ENCODE measurements around the gene PCF11.
A peak's percentile ranks its signal among the peaks of the same experiment; 100 is the strongest.
"Not testable (repeated sequence)": the region's sequence is repeated elsewhere in the genome, so short reads cannot be mapped to it uniquely, and the experiment has no call there.

Gene PCF11

GRCh38 chr11:83192606-83193245 is 35.8 kb downstream of the PCF11 start:
- DNase-seq (ENCODE audit: low spot score), result no peak
- Mint-ChIP-seq H3K27me3 (ENCODE audit: low read depth) (no peaks in the 10 kb centered on the region), H3K36me3 (ENCODE audit: low read depth) (peaks cover 18% of the 10 kb centered on the region), H3K4me3 (peak overlapping the region; percentile 99), H3K4me1 (ENCODE audit: low read depth) (peaks cover 22% of the 10 kb centered on the region), H3K9me3 (no peaks in the 10 kb centered on the region), H3K27ac (peak overlapping the region; percentile 95)

- Mint-ChIP-seq H3K27me3 (ENCODE audit: low read depth) (no peaks in the 10 kb centered on the region), H3K4me1 (ENCODE audit: low read depth) (peaks cover 22% of the 10 kb centered on the region), H3K36me3 (ENCODE audit: low read depth) (peaks cover 18% of the 10 kb centered on the region), H3K9me3 (no peaks in the 10 kb centered on the region), H3K4me3 (peak within 1 kb of the TSS; percentile 99), H3K27ac (peak within 1 kb of the TSS; percentile 95)
- peak; percentile 89 for DNase-seq (ENCODE audit: low spot score)
Observed at GRCh38 chr11:83193315-83194280, 36.7 kb downstream of the PCF11 start, which contains the start of gene ANKRD42. ANKRD42 (plus strand) TSS chr11:83193712; CDS start chr11:83194671, 959 bp downstream.

- Mint-ChIP-seq H3K4me1 (ENCODE audit: low read depth) (peaks cover 22% of the 10 kb centered on the region), H3K36me3 (ENCODE audit: low read depth) (peaks cover 15% of the 10 kb centered on the region)
Observed at GRCh38 chr11:83194281-83195142, 37.6 kb downstream of the PCF11 start.

GRCh38 chr11:83195143-83195466 is 38.2 kb downstream of the PCF11 start:
- Mint-ChIP-seq H3K4me1 (ENCODE audit: low read depth) (peaks cover 22% of the 10 kb centered on the region), H3K36me3 (ENCODE audit: low read depth) (peaks cover 13% of the 10 kb centered on the region), H3K27ac (peak overlapping the region; percentile 95), H3K9me3 (no peaks in the 10 kb centered on the region), H3K4me3 (peak overlapping the region; percentile 99), H3K27me3 (ENCODE audit: low read depth) (no peaks in the 10 kb centered on the region)
- no peak for DNase-seq (ENCODE audit: low spot score)

More at GRCh38 chr11:83194281-83195142, 37.6 kb downstream of the PCF11 start:
- Mint-ChIP-seq H3K27ac (peak overlapping the region; percentile 95), H3K27me3 (ENCODE audit: low read depth) (no peaks in the 10 kb centered on the region), H3K9me3 (no peaks in the 10 kb centered on the region), H3K4me3 (peak overlapping the region; percentile 99)
- peak; percentile 57 for DNase-seq (ENCODE audit: low spot score)

- peaks cover 10% of the 10 kb centered on the region for H3K36me3 Mint-ChIP-seq (ENCODE audit: low read depth)
- H3K27me3 Mint-ChIP-seq (ENCODE audit: low read depth), result no peaks in the 10 kb centered on the region
- no peak overlapping the region for H3K27ac Mint-ChIP-seq
- H3K4me1 Mint-ChIP-seq (ENCODE audit: low read depth), result peaks cover 22% of the 10 kb centered on the region
- no peak for DNase-seq (ENCODE audit: low spot score)
- peak overlapping the region; percentile 16 for H3K4me3 Mint-ChIP-seq
- no peaks in the 10 kb centered on the region for H3K9me3 Mint-ChIP-seq
Observed at GRCh38 chr11:83195649-83196048, 38.7 kb downstream of the PCF11 start.

- DNase-seq (ENCODE audit: low spot score), result no peak
- H3K4me3 Mint-ChIP-seq, result no peak overlapping the region
- no peaks in the 10 kb centered on the region for H3K36me3 Mint-ChIP-seq (ENCODE audit: low read depth)
- no peak overlapping the region for H3K27ac Mint-ChIP-seq
- H3K9me3 Mint-ChIP-seq, result no peaks in the 10 kb centered on the region
- peaks cover 4% of the 10 kb centered on the region for H3K4me1 Mint-ChIP-seq (ENCODE audit: low read depth)
- H3K27me3 Mint-ChIP-seq (ENCODE audit: low read depth), result no peaks in the 10 kb centered on the region
Observed at GRCh38 chr11:83200035-83200434, 43.1 kb downstream of the PCF11 start.

- DNase-seq (ENCODE audit: low spot score), result no peak
- Mint-ChIP-seq H3K4me1 (ENCODE audit: low read depth) (no peaks in the 10 kb centered on the region), H3K36me3 (ENCODE audit: low read depth) (no peaks in the 10 kb centered on the region), H3K9me3 (no peaks in the 10 kb centered on the region), H3K27ac (no peak overlapping the region), H3K4me3 (no peak overlapping the region), H3K27me3 (ENCODE audit: low read depth) (no peaks in the 10 kb centered on the region)
Observed at GRCh38 chr11:83205608-83206185, 48.8 kb downstream of the PCF11 start.

- H3K27me3 Mint-ChIP-seq (ENCODE audit: low read depth), result no peaks in the 10 kb centered on the region
Observed at GRCh38 chr11:83206221-83206620, 49.3 kb downstream of the PCF11 start.

GRCh38 chr11:83206771-83207382 is 49.9 kb downstream of the PCF11 start:
- not testable (repeated sequence) for DNase-seq (ENCODE audit: low spot score); H3K4me3 Mint-ChIP-seq; H3K27ac Mint-ChIP-seq; H3K27me3 Mint-ChIP-seq (ENCODE audit: low read depth); H3K9me3 Mint-ChIP-seq; H3K4me1 Mint-ChIP-seq (ENCODE audit: low read depth); H3K36me3 Mint-ChIP-seq (ENCODE audit: low read depth)

More at GRCh38 chr11:83206221-83206620, 49.3 kb downstream of the PCF11 start:
- Mint-ChIP-seq H3K4me3 (no peak overlapping the region), H3K9me3 (no peaks in the 10 kb centered on the region), H3K4me1 (ENCODE audit: low read depth) (no peaks in the 10 kb centered on the region), H3K27ac (no peak overlapping the region), H3K36me3 (ENCODE audit: low read depth) (no peaks in the 10 kb centered on the region)
- no peak for DNase-seq (ENCODE audit: low spot score)

- Mint-ChIP-seq H3K27me3 (ENCODE audit: low read depth) (peaks cover 5% of the 10 kb centered on the region), H3K9me3 (no peaks in the 10 kb centered on the region), H3K4me3 (no peak overlapping the region), H3K4me1 (ENCODE audit: low read depth) (no peaks in the 10 kb centered on the region), H3K36me3 (ENCODE audit: low read depth) (no peaks in the 10 kb centered on the region), H3K27ac (no peak overlapping the region)
- no peak for DNase-seq (ENCODE audit: low spot score)
Observed at GRCh38 chr11:83219095-83219494, 62.2 kb downstream of the PCF11 start.

GRCh38 chr11:83220260-83220659 is 63.3 kb downstream of the PCF11 start:
- H3K9me3 Mint-ChIP-seq, result no peaks in the 10 kb centered on the region
- H3K27me3 Mint-ChIP-seq (ENCODE audit: low read depth), result peaks cover 5% of the 10 kb centered on the region
- no peak for DNase-seq (ENCODE audit: low spot score)
- H3K36me3 Mint-ChIP-seq (ENCODE audit: low read depth), result no peaks in the 10 kb centered on the region
- no peaks in the 10 kb centered on the region for H3K4me1 Mint-ChIP-seq (ENCODE audit: low read depth)
- no peak overlapping the region for H3K27ac Mint-ChIP-seq
- no peak overlapping the region for H3K4me3 Mint-ChIP-seq

- no peak for DNase-seq (ENCODE audit: low spot score)
- Mint-ChIP-seq H3K27ac (no peak overlapping the region), H3K9me3 (no peaks in the 10 kb centered on the region), H3K27me3 (ENCODE audit: low read depth) (peaks cover 5% of the 10 kb centered on the region), H3K4me3 (no peak overlapping the region), H3K4me1 (ENCODE audit: low read depth) (no peaks in the 10 kb centered on the region), H3K36me3 (ENCODE audit: low read depth) (no peaks in the 10 kb centered on the region)
Observed at GRCh38 chr11:83221694-83222093, 64.8 kb downstream of the PCF11 start.

GRCh38 chr11:83222499-83222898 is 65.6 kb downstream of the PCF11 start:
- H3K27ac Mint-ChIP-seq, result no peak overlapping the region
- H3K9me3 Mint-ChIP-seq, result no peaks in the 10 kb centered on the region
- H3K36me3 Mint-ChIP-seq (ENCODE audit: low read depth), result no peaks in the 10 kb centered on the region
- peaks cover 5% of the 10 kb centered on the region for H3K27me3 Mint-ChIP-seq (ENCODE audit: low read depth)
- no peaks in the 10 kb centered on the region for H3K4me1 Mint-ChIP-seq (ENCODE audit: low read depth)
- DNase-seq (ENCODE audit: low spot score), result no peak
- no peak overlapping the region for H3K4me3 Mint-ChIP-seq
